Left ventricle myocardium inferior (tissue), 1 donor: ENCODE data around the gene CCDC188. TPM values are rescaled to one million over a fixed set of nuclear protein-coding genes. Genes with fewer than 3 reads are reported as not detected.
"Not testable (repeated sequence)": the region's sequence is repeated elsewhere in the genome, so short reads cannot be mapped to it uniquely, and the experiment has no call there.

ENCODE experiments used
- DNase-seq: peaks from one replicate; pipeline ENCODE4 v3.0.0-alpha.2; 2020
- H3K27ac ChIP-seq: fragments of 200-600 bp; replicated peaks from 2 replicates; pipeline ENCODE4 v1.8.0; 2021
- H3K27me3 ChIP-seq: fragments of 200-600 bp; 2 replicates; pipeline ENCODE4 v1.8.0; 2021; ENCODE audit warnings: low read depth
- H3K36me3 ChIP-seq: fragments of 200-600 bp; 2 replicates; pipeline ENCODE4 v1.8.0; 2021
- H3K4me1 ChIP-seq: fragments of 200-600 bp; 2 replicates; pipeline ENCODE4 v1.8.0; 2021
- H3K4me3 ChIP-seq: fragments of 200-600 bp; 2 replicates; pipeline ENCODE4 v1.8.0; 2021; ENCODE audit warnings: mild to moderate bottlenecking, moderate library complexity
- H3K9me3 ChIP-seq: fragments of 200-600 bp; replicated peaks from 2 replicates; pipeline ENCODE4 v1.8.0; 2021
- intact Hi-C: fragments of 100-400 bp; cut with micrococcal nuclease; formaldehyde crosslinking; loops from one replicate; pipeline ENCODE4 v1.11.0; 2022
- total RNA-seq: library from RNA; stranded (reverse); fragmentation: NEBNext Ultra II Directional; extraction: Animal tissue kit (Norgen Biotek cat#: 25700); gene quantifications from one replicate; pipeline ENCODE4 v1.2.1, GENCODE V29; 2021
- TF ChIP-seq, protein P1 (sequence below): fragments of 200-600 bp; IDR thresholded peaks from 2 replicates; pipeline ENCODE4 v1.8.0; 2021; ENCODE audit warnings: antibody characterized with exemption, mild to moderate bottlenecking, borderline replicate concordance
- donor health status: DM: no; HTN: yes; CAD: no; lungs with severe emphysema.

Gene CCDC188
- total RNA-seq, 1 donor from 2014 or later, result not detected

DNA sequence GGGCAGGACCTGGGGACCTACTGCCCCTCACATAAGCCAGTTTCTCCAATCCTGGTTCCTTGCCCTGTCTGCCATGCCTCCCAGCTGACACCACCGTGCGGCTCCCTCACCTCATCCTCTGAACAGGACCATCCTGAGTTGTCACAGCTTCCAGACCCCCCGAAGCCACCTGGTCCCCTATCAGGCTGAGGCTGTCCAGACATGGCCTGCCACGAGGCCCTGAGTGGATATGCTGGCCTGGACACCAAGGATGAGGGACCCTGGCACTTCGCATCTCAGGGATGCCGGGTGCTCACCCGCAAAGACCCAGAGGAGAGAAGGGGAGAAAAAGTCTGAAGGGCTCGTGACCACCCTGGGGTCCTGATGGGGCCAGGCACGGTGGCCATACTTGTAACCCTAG, 15.8 kb upstream of the CCDC188 start:
- H3K4me1 ChIP-seq, result no peaks in the 10 kb centered on the region
- no peak overlapping the region for H3K4me3 ChIP-seq
- no peak for DNase-seq
- H3K27me3 ChIP-seq, result peaks cover 21% of the 10 kb centered on the region
- intact Hi-C loops, result no loop called here
- no peak overlapping the region for H3K27ac ChIP-seq
- TF ChIP-seq, protein P1, sequence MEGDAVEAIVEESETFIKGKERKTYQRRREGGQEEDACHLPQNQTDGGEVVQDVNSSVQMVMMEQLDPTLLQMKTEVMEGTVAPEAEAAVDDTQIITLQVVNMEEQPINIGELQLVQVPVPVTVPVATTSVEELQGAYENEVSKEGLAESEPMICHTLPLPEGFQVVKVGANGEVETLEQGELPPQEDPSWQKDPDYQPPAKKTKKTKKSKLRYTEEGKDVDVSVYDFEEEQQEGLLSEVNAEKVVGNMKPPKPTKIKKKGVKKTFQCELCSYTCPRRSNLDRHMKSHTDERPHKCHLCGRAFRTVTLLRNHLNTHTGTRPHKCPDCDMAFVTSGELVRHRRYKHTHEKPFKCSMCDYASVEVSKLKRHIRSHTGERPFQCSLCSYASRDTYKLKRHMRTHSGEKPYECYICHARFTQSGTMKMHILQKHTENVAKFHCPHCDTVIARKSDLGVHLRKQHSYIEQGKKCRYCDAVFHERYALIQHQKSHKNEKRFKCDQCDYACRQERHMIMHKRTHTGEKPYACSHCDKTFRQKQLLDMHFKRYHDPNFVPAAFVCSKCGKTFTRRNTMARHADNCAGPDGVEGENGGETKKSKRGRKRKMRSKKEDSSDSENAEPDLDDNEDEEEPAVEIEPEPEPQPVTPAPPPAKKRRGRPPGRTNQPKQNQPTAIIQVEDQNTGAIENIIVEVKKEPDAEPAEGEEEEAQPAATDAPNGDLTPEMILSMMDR, result no peak
- H3K9me3 ChIP-seq, result no peaks in the 10 kb centered on the region
- no peaks in the 10 kb centered on the region for H3K36me3 ChIP-seq

DNA sequence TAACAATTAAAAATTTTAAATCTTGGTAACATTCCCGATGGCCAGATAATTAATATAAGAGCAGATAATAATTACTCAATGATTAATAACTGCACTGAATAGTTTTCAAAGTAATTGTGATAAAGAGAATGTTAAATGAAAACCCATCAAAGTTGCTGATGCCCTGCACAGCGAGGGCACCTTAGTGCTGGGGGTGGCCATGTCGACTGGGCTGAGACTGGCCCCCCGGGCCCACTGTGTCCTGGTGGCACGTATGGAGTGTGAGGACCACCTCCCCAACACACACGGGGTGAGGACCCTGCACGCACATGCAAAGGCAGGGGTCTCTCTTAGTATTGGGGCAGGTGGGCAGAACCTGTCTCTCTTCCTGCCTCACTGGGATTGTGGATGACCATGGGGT, 15.1 kb upstream of the CCDC188 start:
- no peak overlapping the region for H3K27ac ChIP-seq
- intact Hi-C loops, result no loop called here
- no peaks in the 10 kb centered on the region for H3K4me1 ChIP-seq
- peaks cover 21% of the 10 kb centered on the region for H3K27me3 ChIP-seq
- TF ChIP-seq, protein P1, result no peak
- H3K4me3 ChIP-seq, result no peak overlapping the region
- no peaks in the 10 kb centered on the region for H3K36me3 ChIP-seq
- DNase-seq, result no peak
- no peaks in the 10 kb centered on the region for H3K9me3 ChIP-seq

DNA sequence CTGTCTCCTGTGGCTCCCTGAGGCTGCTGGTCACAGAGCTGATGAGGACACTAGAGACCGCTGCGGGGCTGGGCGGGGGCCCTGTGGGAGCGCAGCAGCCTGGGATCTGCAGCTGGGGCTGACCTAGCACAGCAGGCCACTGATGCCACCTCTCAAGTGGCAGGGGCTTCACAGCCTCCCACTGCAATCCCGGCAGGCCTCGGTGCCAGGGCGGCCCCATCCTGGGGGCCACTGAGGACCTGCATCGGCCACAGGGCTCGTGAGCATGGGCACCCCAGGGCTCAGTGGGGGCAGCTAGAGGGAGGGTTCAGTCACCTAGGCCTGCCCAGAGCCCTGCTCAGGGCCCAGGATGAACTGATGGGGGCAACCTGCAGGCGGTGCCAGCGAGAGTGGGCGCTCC, 14.6 kb upstream of the CCDC188 start:
- TF ChIP-seq, protein P1, result no peak
- Histone ChIP-seq H3K36me3 (no peaks in the 10 kb centered on the region), H3K4me3 (no peak overlapping the region), H3K4me1 (no peaks in the 10 kb centered on the region), H3K27ac (no peak overlapping the region), H3K9me3 (no peaks in the 10 kb centered on the region), H3K27me3 (peaks cover 21% of the 10 kb centered on the region)
- DNase-seq, result no peak
- intact Hi-C loops, result no loop called here

DNA sequence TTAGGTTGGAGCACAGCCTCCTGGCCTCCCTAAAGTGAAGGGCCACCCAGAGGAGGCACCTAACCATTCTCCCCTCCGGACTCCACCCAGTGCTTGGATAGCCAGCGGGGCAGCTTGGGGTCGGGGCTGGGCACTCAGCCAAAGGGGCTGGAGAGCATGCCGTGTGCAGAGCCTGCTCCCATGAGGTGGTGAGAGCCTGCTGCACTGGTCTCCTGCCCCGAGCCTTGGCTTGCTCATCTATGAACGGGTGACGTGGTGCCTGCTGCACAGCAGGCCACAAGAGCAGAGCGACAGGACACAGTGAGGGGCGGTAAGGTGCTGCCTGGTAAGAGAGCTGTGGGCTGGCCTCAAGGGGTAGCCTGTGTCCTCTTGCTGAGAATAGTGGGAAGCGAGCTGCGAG, 14.0 kb upstream of the CCDC188 start:
- TF ChIP-seq, protein P1, result no peak
- H3K9me3 ChIP-seq, result no peaks in the 10 kb centered on the region

DNA sequence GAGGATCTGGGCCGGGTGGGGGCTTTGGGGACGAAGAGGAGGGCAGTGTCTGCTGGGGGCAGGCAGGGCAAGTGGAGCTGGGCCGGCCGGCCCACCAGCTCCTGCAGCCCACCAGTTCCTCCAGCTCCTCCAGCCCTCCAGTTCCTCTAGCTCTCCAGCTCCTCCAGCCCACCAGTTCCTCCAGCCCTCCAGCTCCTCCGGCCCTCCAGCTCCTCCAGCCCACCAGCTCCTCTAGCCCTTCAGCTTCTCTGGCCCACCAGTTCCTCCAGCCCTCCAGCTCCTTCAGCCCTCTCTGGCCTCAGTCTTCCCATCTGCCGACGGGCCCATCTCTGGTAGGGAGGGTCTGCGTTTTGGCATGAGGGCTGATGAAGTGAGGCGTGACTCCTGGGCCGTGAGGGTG, 9.2 kb upstream of the CCDC188 start:
- TF ChIP-seq, protein P1, result no peak
- Histone ChIP-seq H3K27me3 (peaks cover 17% of the 10 kb centered on the region), H3K9me3 (no peaks in the 10 kb centered on the region), H3K36me3 (no peaks in the 10 kb centered on the region), H3K27ac (no peak overlapping the region), H3K4me3 (no peak overlapping the region), H3K4me1 (peaks cover 3% of the 10 kb centered on the region)
- intact Hi-C loops, result no loop called here
- DNase-seq, result no peak

More for the DNA sequence above, 14.0 kb upstream of the CCDC188 start:
- intact Hi-C loops, result no loop called here
- Histone ChIP-seq H3K4me1 (no peaks in the 10 kb centered on the region), H3K27me3 (peaks cover 21% of the 10 kb centered on the region), H3K4me3 (no peak overlapping the region), H3K36me3 (no peaks in the 10 kb centered on the region), H3K27ac (no peak overlapping the region)
- no peak for DNase-seq

DNA sequence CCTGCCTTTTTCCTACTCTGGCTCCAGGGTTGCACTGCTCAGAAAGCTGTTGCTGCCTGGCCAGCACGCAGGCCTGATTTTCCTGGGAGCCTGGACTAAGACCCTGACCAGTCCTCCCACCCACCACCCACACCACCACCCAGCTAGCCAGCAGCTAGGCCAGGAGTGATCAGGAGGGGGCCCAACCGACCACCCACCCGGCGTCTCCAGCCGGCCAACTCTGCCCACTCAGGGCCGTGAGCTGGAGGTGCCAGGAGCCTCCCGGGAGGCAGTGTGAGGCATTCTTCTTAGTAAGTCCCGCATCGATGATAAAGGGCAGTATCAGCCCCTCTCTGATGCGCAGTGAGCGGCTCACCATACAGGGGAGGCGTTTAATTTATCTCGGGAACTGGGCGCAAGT, 8.7 kb upstream of the CCDC188 start:
- H3K9me3 ChIP-seq, H3K36me3 ChIP-seq, H3K27ac ChIP-seq, H3K4me1 ChIP-seq, DNase-seq, H3K4me3 ChIP-seq: not testable (repeated sequence)
- intact Hi-C loops, result loop anchor here (5.0 kb wide), 1 partner anchor 128 kb away; no protein-coding TSS in a partner anchor
- H3K27me3 ChIP-seq, result peaks cover 22% of the 10 kb centered on the region
